PC-3 (cell line): ENCODE measurements around the gene MOV10. TPM values are rescaled to one million over a fixed set of nuclear protein-coding genes. Genes with fewer than 3 reads are reported as not detected.
"Not testable (repeated sequence)": the region's sequence is repeated elsewhere in the genome, so short reads cannot be mapped to it uniquely, and the experiment has no call there.

Source experiments
- ATAC-seq: fragments of 200-7000 bp; cut with Tn5 transposase; 2 replicates; pipeline ENCODE4 v1.9.1; 2020; ENCODE audit warnings: mild to moderate bottlenecking, moderate library complexity
- BruUV-seq: library from RNA; stranded (reverse); fragments of 400-500 nt; replicated peaks from 2 replicates; lab custom pipeline; 2021; lab: Mats Ljungman, UMichigan
- CTCF ChIA-PET: fragments of 300-600 bp; sonication (Branson Sonifier 250); formaldehyde crosslinking; loops from one replicate; lab custom pipeline; 2022; ENCODE audit warnings: antibody characterized with exemption; lab: Charles Lee
- POLR2A ChIA-PET: fragments of 300-600 bp; sonication (Branson Sonifier 250); formaldehyde crosslinking; loops from one replicate; lab custom pipeline; 2022; ENCODE audit warnings: antibody characterized with exemption; ENCODE audit not compliant: unreplicated experiment; lab: Charles Lee
- DNase-seq: peaks from one replicate; pipeline ENCODE4 v3.0.0-alpha.2; 2015
- H2AFZ ChIP-seq: fragments of 300-600 bp; sonication (generic); 2 replicates; pipeline ENCODE4 v1.6.0; 2016; ENCODE audit warnings: antibody characterized with exemption, low read length
- H3F3A ChIP-seq: fragments of 300-600 bp; sonication (generic); one replicate; pipeline ENCODE4 v1.6.0; 2017; ENCODE audit warnings: antibody characterized with exemption, low read length, control low read depth, mild to moderate bottlenecking; ENCODE audit not compliant: unreplicated experiment
- H3K27ac ChIP-seq: fragments of 300-600 bp; sonication (generic); 2 replicates; pipeline ENCODE4 v1.5.1; 2016; ENCODE audit warnings: mild to moderate bottlenecking, low read length
- H3K27me3 ChIP-seq: fragments of 300-600 bp; sonication (generic); 2 replicates; pipeline ENCODE4 v1.6.1; 2016; ENCODE audit warnings: low read length, mixed read lengths
- H3K36me3 ChIP-seq: fragments of 300-600 bp; sonication (generic); 2 replicates; pipeline ENCODE4 v1.6.1; 2016; ENCODE audit warnings: low read depth, mixed run types, low read length, mixed read lengths
- H3K4me1 ChIP-seq: fragments of 300-600 bp; sonication (generic); 2 replicates; pipeline ENCODE4 v1.5.1; 2016; ENCODE audit warnings: low read length; ENCODE audit not compliant: insufficient read depth
- H3K4me2 ChIP-seq: fragments of 300-600 bp; sonication (generic); 2 replicates; pipeline ENCODE4 v1.6.0; 2016; ENCODE audit warnings: low read length
- H3K4me3 ChIP-seq: fragments of 300-600 bp; sonication (generic); 2 replicates; pipeline ENCODE4 v1.5.1; 2016; ENCODE audit warnings: mild to moderate bottlenecking, low read length, mixed read lengths
- H3K79me2 ChIP-seq: fragments of 300-600 bp; sonication (generic); 2 replicates; pipeline ENCODE4 v1.6.1; 2017; ENCODE audit warnings: low read length, mixed read lengths
- H3K9ac ChIP-seq: fragments of 300-600 bp; sonication (generic); 2 replicates; pipeline ENCODE4 v1.6.0; 2016; ENCODE audit warnings: mild to moderate bottlenecking, low read length
- H3K9me2 ChIP-seq: fragments of 300-600 bp; sonication (generic); replicated peaks from 2 replicates; pipeline ENCODE4 v1.6.1; 2016; ENCODE audit warnings: mixed run types, low read length, mixed read lengths
- H3K9me3 ChIP-seq: fragments of 300-600 bp; sonication (generic); 2 replicates; pipeline ENCODE4 v1.6.1; 2016; ENCODE audit warnings: low read length, mixed read lengths
- H4K20me1 ChIP-seq: fragments of 300-600 bp; sonication (generic); 2 replicates; pipeline ENCODE4 v1.6.1; 2016; ENCODE audit warnings: low read length, mixed read lengths
- EZH2 ChIP-seq: fragments of 300-600 bp; sonication (generic); IDR thresholded peaks from one replicate; pipeline ENCODE4 v1.6.1; 2017; ENCODE audit warnings: antibody characterized with exemption, mild to moderate bottlenecking, low read length; ENCODE audit not compliant: unreplicated experiment
- EZH2phosphoT487 ChIP-seq: fragments of 300-600 bp; sonication (generic); IDR thresholded peaks from 2 replicates; pipeline ENCODE4 v1.6.1; 2018; ENCODE audit warnings: mild to moderate bottlenecking, antibody characterized with exemption, low read length, borderline replicate concordance
- intact Hi-C: fragments of 100-400 bp; cut with micrococcal nuclease; formaldehyde crosslinking; loops from 2 replicates; pipeline ENCODE4 v1.9.0; 2023
- total RNA-seq: library from RNA; depleted of rRNA; stranded (reverse); fragments of >200 nt; gene quantifications from 2 replicates; pipeline ENCODE4 v1.2.3, GENCODE V29; 2014
- TF ChIP-seq, protein P1 (sequence below): fragments of 300-600 bp; sonication (generic); conservative IDR thresholded peaks from 2 replicates; pipeline ENCODE4 v1.5.1; 2017; ENCODE audit warnings: antibody characterized with exemption, low read depth, mild to moderate bottlenecking, low read length

The MOV10 gene
- total RNA-seq, 1 experiment from 2014 or later: 68.5 TPM

DNA sequence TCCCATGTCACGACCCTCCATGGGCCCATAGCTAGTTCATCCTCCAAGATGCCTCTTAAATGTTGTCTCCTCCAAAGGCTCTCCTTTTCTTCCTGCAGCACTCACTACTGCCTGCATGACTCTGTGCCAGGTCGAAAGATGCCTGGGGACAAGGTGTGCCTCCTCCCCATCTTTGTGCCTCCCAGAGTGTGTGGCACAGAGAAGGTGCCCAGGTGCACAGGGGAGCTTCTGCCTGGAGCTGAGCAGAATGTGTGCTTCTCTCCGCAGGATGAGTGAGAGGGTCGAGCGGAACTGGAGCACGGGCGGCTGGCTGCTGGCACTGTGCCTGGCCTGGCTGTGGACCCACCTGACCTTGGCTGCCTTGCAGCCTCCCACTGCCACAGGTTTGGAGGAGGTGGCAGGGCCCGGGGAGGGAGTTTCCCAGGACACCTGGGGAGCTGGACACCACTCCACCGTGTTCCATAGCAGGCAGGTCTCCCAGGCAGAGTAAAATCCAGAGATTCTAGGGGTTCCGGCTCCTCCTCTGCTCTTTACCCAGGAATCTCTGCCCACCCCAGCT, 47.6 kb downstream of the MOV10 start:
- BruUV-seq: no TSS peak
- peaks cover 3% of the 10 kb centered on the region; the same call in 1 of the 2 replicates for H3K4me1 ChIP-seq
- no peak overlapping the region for H3K9ac ChIP-seq
- intact Hi-C loops: no loop called here
- H3F3A ChIP-seq: no peaks in the 10 kb centered on the region
- CTCF ChIA-PET: no interaction called here
- H3K9me3 ChIP-seq: no peaks in the 10 kb centered on the region
- DNase-seq: no peak
- H3K79me2 ChIP-seq: no peaks in the 10 kb centered on the region
- H4K20me1 ChIP-seq: no peaks in the 10 kb centered on the region
- no peak overlapping the region for H3K4me3 ChIP-seq
- no peak overlapping the region for H3K4me2 ChIP-seq
- H3K27ac ChIP-seq: no peak overlapping the region
- no peaks in the 10 kb centered on the region for H3K36me3 ChIP-seq
- ATAC-seq: no peak
- no peak overlapping the region for H2AFZ ChIP-seq
- POLR2A ChIA-PET: no interaction called here
- TF ChIP-seq EZH2: no peak
- TF ChIP-seq, protein P1, sequence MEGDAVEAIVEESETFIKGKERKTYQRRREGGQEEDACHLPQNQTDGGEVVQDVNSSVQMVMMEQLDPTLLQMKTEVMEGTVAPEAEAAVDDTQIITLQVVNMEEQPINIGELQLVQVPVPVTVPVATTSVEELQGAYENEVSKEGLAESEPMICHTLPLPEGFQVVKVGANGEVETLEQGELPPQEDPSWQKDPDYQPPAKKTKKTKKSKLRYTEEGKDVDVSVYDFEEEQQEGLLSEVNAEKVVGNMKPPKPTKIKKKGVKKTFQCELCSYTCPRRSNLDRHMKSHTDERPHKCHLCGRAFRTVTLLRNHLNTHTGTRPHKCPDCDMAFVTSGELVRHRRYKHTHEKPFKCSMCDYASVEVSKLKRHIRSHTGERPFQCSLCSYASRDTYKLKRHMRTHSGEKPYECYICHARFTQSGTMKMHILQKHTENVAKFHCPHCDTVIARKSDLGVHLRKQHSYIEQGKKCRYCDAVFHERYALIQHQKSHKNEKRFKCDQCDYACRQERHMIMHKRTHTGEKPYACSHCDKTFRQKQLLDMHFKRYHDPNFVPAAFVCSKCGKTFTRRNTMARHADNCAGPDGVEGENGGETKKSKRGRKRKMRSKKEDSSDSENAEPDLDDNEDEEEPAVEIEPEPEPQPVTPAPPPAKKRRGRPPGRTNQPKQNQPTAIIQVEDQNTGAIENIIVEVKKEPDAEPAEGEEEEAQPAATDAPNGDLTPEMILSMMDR: no peak
- TF ChIP-seq EZH2phosphoT487: no peak
- H3K9me2 ChIP-seq: no peaks in the 10 kb centered on the region
- H3K27me3 ChIP-seq: no peaks in the 10 kb centered on the region

DNA sequence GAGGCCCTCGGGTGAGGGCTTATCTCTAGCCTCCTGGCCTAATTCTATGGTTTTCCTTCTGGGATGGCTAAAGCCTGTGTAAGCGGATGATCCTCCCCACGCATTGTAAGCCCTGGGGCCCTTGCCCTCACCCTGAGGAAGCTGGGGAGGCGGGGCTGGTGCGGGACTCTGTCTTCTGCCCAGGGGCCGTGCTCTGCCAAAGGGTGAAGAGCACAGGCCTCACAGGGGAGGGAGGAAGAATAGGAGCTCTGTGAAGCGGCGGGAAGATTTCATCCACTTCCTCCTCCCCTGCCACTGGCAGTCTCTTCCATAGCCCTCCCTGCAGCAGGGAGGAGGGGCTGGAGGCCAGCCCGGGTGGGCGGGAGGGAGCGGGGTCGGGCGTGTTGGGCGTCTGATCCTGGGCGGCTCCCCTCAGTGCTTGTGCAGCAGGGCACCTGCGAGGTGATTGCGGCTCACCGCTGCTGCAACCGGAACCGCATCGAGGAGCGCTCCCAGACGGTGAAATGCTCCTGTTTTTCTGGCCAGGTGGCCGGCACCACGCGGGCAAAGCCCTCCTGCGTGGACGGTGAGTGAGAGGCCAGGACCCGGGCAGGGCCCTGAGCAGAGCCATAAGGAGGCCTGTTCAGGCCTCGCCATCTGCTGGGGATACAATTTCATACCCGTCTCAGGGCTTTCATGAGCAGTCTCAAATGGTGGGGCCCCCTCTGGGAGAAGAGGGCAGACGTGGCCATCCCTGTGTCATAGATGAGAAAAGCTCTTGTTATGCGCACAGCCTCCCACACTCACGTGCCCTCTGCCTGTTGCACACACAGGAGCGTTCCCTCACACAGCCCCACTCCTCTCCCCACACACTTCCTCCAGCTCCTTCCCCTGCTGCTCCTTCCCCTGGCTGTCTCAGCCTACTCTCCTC, 48.4 kb downstream of the MOV10 start:
- H3K9ac ChIP-seq: no peak overlapping the region
- no peaks in the 10 kb centered on the region for H3K9me2 ChIP-seq
- H3K4me3 ChIP-seq: no peak overlapping the region
- H3K4me1 ChIP-seq: peaks cover 3% of the 10 kb centered on the region; the same call in 1 of the 2 replicates
- no TSS peak for BruUV-seq
- no peaks in the 10 kb centered on the region for H3F3A ChIP-seq
- no peak for ATAC-seq
- ChIA-PET POLR2A (no interaction called here), CTCF (no interaction called here)
- intact Hi-C loops: no loop called here
- no peaks in the 10 kb centered on the region for H4K20me1 ChIP-seq
- no peak for DNase-seq
- H3K4me2 ChIP-seq: no peak overlapping the region
- H2AFZ ChIP-seq: no peak overlapping the region
- no peaks in the 10 kb centered on the region for H3K79me2 ChIP-seq
- no peaks in the 10 kb centered on the region for H3K36me3 ChIP-seq
- H3K9me3 ChIP-seq: no peaks in the 10 kb centered on the region
- H3K27me3 ChIP-seq: no peaks in the 10 kb centered on the region
- no peak for TF ChIP-seq EZH2
- no peak for TF ChIP-seq EZH2phosphoT487
- TF ChIP-seq, protein P1: no peak
- no peak overlapping the region for H3K27ac ChIP-seq

DNA sequence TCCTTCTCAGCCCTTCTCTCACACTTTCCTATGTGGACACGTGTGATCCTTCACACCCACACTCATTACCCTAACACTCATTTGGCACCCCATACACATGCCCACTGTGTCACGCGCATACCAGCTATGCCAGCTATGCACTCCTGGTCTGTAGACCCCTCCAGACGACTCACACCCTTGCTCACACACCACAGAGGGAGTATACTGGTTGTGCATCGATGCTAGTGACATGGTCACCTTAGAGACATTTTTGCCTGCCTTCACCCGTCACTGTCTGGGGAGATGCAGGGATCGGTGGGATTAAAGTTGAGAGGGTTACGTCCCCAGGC, 49.0 kb downstream of the MOV10 start:
- H3K4me1 ChIP-seq: peaks cover 3% of the 10 kb centered on the region; the same call in 1 of the 2 replicates
- no peak overlapping the region for H3K4me3 ChIP-seq
- H3K27me3 ChIP-seq: no peaks in the 10 kb centered on the region
- H3K9me2 ChIP-seq: no peaks in the 10 kb centered on the region
- TF ChIP-seq EZH2phosphoT487 (no peak), EZH2 (no peak)
- TF ChIP-seq, protein P1: no peak
- H2AFZ ChIP-seq: no peak overlapping the region
- no peaks in the 10 kb centered on the region for H3F3A ChIP-seq
- no peaks in the 10 kb centered on the region for H3K36me3 ChIP-seq
- no peaks in the 10 kb centered on the region for H3K79me2 ChIP-seq
- H4K20me1 ChIP-seq: no peaks in the 10 kb centered on the region
- no TSS peak for BruUV-seq
- DNase-seq (no peak), ATAC-seq (no peak)
- H3K4me2 ChIP-seq: no peak overlapping the region
- ChIA-PET CTCF (no interaction called here), POLR2A (no interaction called here)
- no peaks in the 10 kb centered on the region for H3K9me3 ChIP-seq
- intact Hi-C loops: no loop called here
- H3K27ac ChIP-seq: no peak overlapping the region
- no peak overlapping the region for H3K9ac ChIP-seq

DNA sequence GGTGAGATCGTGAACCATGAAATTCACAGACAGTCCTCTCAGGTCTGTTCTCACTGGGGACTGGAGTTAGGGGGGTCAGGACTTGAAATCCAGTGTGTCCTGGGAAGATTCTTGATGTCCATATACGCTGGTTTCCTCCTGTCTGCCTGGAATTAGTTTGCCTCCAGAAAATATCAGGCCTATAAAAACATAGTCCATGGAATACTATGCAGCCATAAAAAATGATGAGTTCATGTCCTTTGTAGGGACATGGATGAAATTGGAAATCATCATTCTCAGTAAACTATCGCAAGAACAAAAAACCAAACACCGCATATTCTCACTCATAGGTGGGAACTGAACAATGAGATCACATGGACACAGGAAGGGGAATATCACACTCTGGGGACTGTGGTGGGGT, 49.8 kb downstream of the MOV10 start:
- CTCF ChIA-PET, H3K4me3 ChIP-seq, H3K4me1 ChIP-seq, H4K20me1 ChIP-seq, H3K79me2 ChIP-seq, H2AFZ ChIP-seq, DNase-seq, BruUV-seq, H3K36me3 ChIP-seq, H3K4me2 ChIP-seq, H3F3A ChIP-seq, H3K27ac ChIP-seq, intact Hi-C loops, ATAC-seq, H3K27me3 ChIP-seq, POLR2A ChIA-PET, H3K9ac ChIP-seq, H3K9me3 ChIP-seq, H3K9me2 ChIP-seq: not testable (repeated sequence)
